Fibroblast of lung (primary cell): ENCODE data around the gene FBN1. TPM values are rescaled to one million over a fixed set of nuclear protein-coding genes. Genes with fewer than 3 reads are reported as not detected.

Source experiments
- DNase-seq, 2 donors: peaks; one replicate each; pipeline versions ENCODE4 v3.0.0 to v3.0.0-alpha.2; 2010; ENCODE audit warnings: low read depth in 2 of 2
- H2AFZ ChIP-seq: 2 replicates; pipeline ENCODE4 v1.5.1; 2012; ENCODE audit warnings: low read length, control low read depth, inconsistent platforms
- H3K27ac ChIP-seq: 2 replicates; pipeline ENCODE4 v1.5.1; 2011; ENCODE audit warnings: low read length, control low read depth; ENCODE audit not compliant: insufficient read depth
- H3K27me3 ChIP-seq: 2 replicates; pipeline ENCODE4 v1.5.1; 2011; ENCODE audit warnings: mild to moderate bottlenecking, low read length; ENCODE audit not compliant: control insufficient read depth, insufficient read depth
- H3K36me3 ChIP-seq: 2 replicates; pipeline ENCODE4 v1.5.1; 2011; ENCODE audit warnings: low read length; ENCODE audit not compliant: control insufficient read depth, insufficient read depth
- H3K4me1 ChIP-seq: 2 replicates; pipeline ENCODE4 v1.5.1; 2011; ENCODE audit warnings: low read length; ENCODE audit not compliant: control insufficient read depth, insufficient read depth; ENCODE audit errors: extremely low read depth
- H3K4me2 ChIP-seq: 2 replicates; pipeline ENCODE4 v1.5.1; 2011; ENCODE audit warnings: low read length, control low read depth; ENCODE audit not compliant: insufficient read depth; ENCODE audit errors: extremely low read depth
- H3K4me3 ChIP-seq, 4 experiments: fragments of 200-600 bp in 1 of 4; sonication (generic) in 1 of 4; replicated peaks in 1 of 4; 2 replicates each; pipeline ENCODE4 v1.5.1; 2011 to 2016; ENCODE audit warnings: low read length in 4 of 4, low read depth in 3 of 4, mild to moderate bottlenecking in 3 of 4, control low read depth in 2 of 4, inconsistent platforms in 1 of 4, mixed read lengths in 1 of 4; ENCODE audit not compliant: insufficient read depth in 1 of 4; ENCODE audit errors: control extremely low read depth in 1 of 4
- H3K79me2 ChIP-seq: 2 replicates; pipeline ENCODE4 v1.5.1; 2012; ENCODE audit warnings: mild to moderate bottlenecking, low read length, inconsistent platforms; ENCODE audit not compliant: control insufficient read depth, insufficient read depth
- H3K9ac ChIP-seq: 2 replicates; pipeline ENCODE4 v1.5.1; 2011; ENCODE audit warnings: mild to moderate bottlenecking, low read length, control low read depth; ENCODE audit not compliant: insufficient read depth
- H3K9me3 ChIP-seq: 2 replicates; pipeline ENCODE4 v1.5.1; 2012; ENCODE audit warnings: low read depth, low read length; ENCODE audit not compliant: control insufficient read depth, insufficient read depth
- H4K20me1 ChIP-seq: 2 replicates; pipeline ENCODE4 v1.5.1; 2011; ENCODE audit warnings: low read length; ENCODE audit not compliant: control insufficient read depth, insufficient read depth; ENCODE audit errors: extremely low read depth
- EZH2 ChIP-seq: IDR thresholded peaks from 2 replicates; pipeline ENCODE4 v1.5.1; 2012; ENCODE audit warnings: low read length, control low read depth, mild to moderate bottlenecking; ENCODE audit errors: missing control alignments
- polyA plus RNA-seq, 2 donors: library from polyadenylated mRNA; depleted of rRNA in 1 of 2; stranded (reverse) in 1 of 2; unstranded in 1 of 2; fragments of >200 nt; gene quantifications; 2 replicates each; pipeline ENCODE4 v1.2.1, GENCODE V29; 2011 to 2012; ENCODE audit warnings: missing spikeins in 1 of 2
- total RNA-seq: library from RNA; depleted of rRNA; stranded (reverse); fragments of >200 nt; gene quantifications from 2 replicates; pipeline ENCODE4 v1.2.1, GENCODE V29; 2014
- TF ChIP-seq, protein P1 (sequence below), 2 donors: IDR thresholded peaks in 1 of 2; conservative IDR thresholded peaks in 1 of 2; 1 replicate in 1 of 2; 2 replicates in 1 of 2; pipeline ENCODE4 v1.5.1; 2011 to 2012; ENCODE audit warnings: low read length in 2 of 2, control low read depth in 1 of 2, inconsistent platforms in 1 of 2, low read depth in 1 of 2, mild to moderate bottlenecking in 1 of 2

The FBN1 gene
- total and polyA plus RNA-seq, 2 donors (not counting 1 experiment from before 2014, with no cell fraction given), result 368 to 446 TPM

DNA sequence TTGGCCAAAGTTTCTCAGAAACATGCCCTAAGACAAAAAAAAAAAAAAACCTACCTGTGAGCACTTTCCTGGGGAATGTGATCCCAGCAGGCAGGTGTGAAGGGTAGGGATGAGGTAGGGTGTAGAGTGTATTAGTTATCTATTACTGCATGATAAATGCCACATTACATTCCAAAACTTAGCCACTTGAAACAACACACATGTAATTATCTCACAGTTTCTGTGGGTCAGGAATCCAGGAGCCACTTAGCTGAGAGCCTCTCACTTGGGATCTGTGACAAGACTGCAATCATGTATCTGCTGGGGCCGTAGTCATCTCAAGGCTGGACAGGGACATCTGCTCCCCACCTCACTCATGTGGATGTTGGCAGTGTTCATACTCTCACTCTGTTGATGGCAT is 18.9 kb upstream of the FBN1 start:
- Histone ChIP-seq H4K20me1 (no peaks in the 10 kb centered on the region), H3K36me3 (no peaks in the 10 kb centered on the region), H3K4me2 (no peak overlapping the region), H3K9ac (no peak overlapping the region), H2AFZ (no peak overlapping the region), H3K9me3 (no peaks in the 10 kb centered on the region), H3K27ac (no peak overlapping the region), H3K4me3 (no peak overlapping the region), H3K4me1 (no peaks in the 10 kb centered on the region), H3K79me2 (no peaks in the 10 kb centered on the region), H3K27me3 (no peaks in the 10 kb centered on the region)
- TF ChIP-seq, protein P1, sequence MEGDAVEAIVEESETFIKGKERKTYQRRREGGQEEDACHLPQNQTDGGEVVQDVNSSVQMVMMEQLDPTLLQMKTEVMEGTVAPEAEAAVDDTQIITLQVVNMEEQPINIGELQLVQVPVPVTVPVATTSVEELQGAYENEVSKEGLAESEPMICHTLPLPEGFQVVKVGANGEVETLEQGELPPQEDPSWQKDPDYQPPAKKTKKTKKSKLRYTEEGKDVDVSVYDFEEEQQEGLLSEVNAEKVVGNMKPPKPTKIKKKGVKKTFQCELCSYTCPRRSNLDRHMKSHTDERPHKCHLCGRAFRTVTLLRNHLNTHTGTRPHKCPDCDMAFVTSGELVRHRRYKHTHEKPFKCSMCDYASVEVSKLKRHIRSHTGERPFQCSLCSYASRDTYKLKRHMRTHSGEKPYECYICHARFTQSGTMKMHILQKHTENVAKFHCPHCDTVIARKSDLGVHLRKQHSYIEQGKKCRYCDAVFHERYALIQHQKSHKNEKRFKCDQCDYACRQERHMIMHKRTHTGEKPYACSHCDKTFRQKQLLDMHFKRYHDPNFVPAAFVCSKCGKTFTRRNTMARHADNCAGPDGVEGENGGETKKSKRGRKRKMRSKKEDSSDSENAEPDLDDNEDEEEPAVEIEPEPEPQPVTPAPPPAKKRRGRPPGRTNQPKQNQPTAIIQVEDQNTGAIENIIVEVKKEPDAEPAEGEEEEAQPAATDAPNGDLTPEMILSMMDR (conservative IDR thresholded peaks at IDR 0.05 in 1 of 2, IDR thresholded peaks at IDR 0.05 in 1 of 2; ENCODE audit: low read depth in 1 of 2, low read length in 2 of 2), result no peak
- no peak for TF ChIP-seq EZH2
- DNase-seq, result no peak

DNA sequence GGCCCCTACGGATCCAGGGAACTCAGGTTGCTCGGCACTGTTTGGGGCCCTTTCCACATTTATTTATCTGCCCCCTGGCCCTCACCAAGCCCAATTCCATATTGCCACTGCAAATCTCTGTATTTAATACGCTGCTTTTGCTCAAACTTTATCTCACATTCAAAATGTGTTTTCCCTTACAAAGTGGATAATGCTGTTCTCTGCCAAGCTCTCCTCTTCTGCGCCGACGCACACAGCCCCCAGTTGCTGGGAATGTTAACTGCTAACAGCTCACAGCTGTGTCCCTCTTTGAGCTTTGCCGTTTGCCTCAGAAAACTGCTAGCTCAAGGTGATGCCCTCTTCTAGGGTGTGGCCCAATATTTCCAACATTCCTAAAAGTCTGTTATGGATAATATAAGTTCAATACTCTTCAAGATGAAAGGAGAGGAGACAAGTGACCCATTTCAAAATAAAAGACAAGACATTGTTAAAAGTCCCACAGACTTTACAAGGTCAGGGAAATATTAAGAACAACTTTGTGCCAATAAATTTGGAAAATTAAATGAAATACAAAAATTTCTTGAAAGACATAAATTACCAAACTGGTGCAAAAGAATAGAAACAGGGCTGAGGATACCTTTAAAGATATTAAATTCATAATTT is 12.6 kb upstream of the FBN1 start:
- H3K4me3 ChIP-seq, result no peak overlapping the region
- H3K27me3 ChIP-seq, result no peaks in the 10 kb centered on the region
- H3K9ac ChIP-seq, result no peak overlapping the region
- peak overlapping the region; percentile 59 for H2AFZ ChIP-seq
- H3K9me3 ChIP-seq, result no peaks in the 10 kb centered on the region
- no peaks in the 10 kb centered on the region for H4K20me1 ChIP-seq
- H3K4me1 ChIP-seq, result peaks cover 2% of the 10 kb centered on the region
- TF ChIP-seq, protein P1 (conservative IDR thresholded peaks at IDR 0.05 in 1 of 2, IDR thresholded peaks at IDR 0.05 in 1 of 2; ENCODE audit: low read depth in 1 of 2, low read length in 2 of 2), result no peak
- TF ChIP-seq EZH2, result no peak
- H3K36me3 ChIP-seq, result no peaks in the 10 kb centered on the region
- DNase-seq, result peak in 1 of 2 donors; percentile 30
- H3K27ac ChIP-seq, result no peak overlapping the region
- H3K4me2 ChIP-seq, result peak overlapping the region; percentile 60
- no peaks in the 10 kb centered on the region for H3K79me2 ChIP-seq

DNA sequence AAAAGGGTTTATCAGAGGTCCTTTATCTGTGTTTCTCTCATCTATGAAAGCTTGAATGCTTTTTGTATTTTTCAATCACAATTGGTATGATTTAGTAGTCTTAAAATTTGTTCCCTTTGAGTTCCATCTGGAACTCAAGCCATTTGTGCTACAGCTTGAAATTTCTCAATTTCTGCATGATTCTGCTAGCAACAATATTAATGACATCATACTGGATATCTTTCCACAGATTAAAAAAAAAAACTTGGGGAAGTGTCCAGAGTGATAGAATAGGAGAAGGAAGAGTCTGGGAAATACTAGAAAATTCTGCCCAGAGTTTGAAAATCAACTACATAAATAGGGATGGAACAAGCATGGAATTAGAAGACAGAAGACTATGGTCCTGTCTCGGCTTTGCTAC is 9.3 kb upstream of the FBN1 start:
- no peak for TF ChIP-seq EZH2
- TF ChIP-seq, protein P1 (conservative IDR thresholded peaks at IDR 0.05 in 1 of 2, IDR thresholded peaks at IDR 0.05 in 1 of 2; ENCODE audit: low read depth in 1 of 2, low read length in 2 of 2), result no peak

More for the DNA sequence above, 9.3 kb upstream of the FBN1 start:
- no peak overlapping the region for H3K27ac ChIP-seq
- H3K36me3 ChIP-seq, result no peaks in the 10 kb centered on the region
- H3K4me2 ChIP-seq, result no peak overlapping the region
- DNase-seq, result no peak
- H3K9ac ChIP-seq, result no peak overlapping the region
- H3K4me1 ChIP-seq, result peaks cover 2% of the 10 kb centered on the region
- H3K79me2 ChIP-seq, result no peaks in the 10 kb centered on the region
- no peaks in the 10 kb centered on the region for H4K20me1 ChIP-seq
- H3K9me3 ChIP-seq, result no peaks in the 10 kb centered on the region
- H3K27me3 ChIP-seq, result no peaks in the 10 kb centered on the region
- H2AFZ ChIP-seq, result no peak overlapping the region
- H3K4me3 ChIP-seq, result no peak overlapping the region
